ACC112 (cell line): ENCODE data around the gene POLDIP2.

Experiments used
- H2AFZ ChIP-seq: fragments of 200-600 bp; sonication (generic); one replicate; pipeline ENCODE4 v1.6.0; 2017; ENCODE audit warnings: antibody characterized with exemption, low read length; ENCODE audit not compliant: unreplicated experiment
- H3K27ac ChIP-seq: fragments of 200-600 bp; sonication (generic); 2 replicates; pipeline ENCODE4 v1.5.1; 2014; ENCODE audit warnings: low read depth, mild to moderate bottlenecking, antibody characterized with exemption, low read length, moderate library complexity
- H3K27me3 ChIP-seq: fragments of 200-600 bp; sonication (generic); 2 replicates; pipeline ENCODE4 v1.6.1; 2014; ENCODE audit warnings: mild to moderate bottlenecking, antibody characterized with exemption, low read length, moderate library complexity, mixed read lengths; ENCODE audit not compliant: insufficient read depth
- H3K36me3 ChIP-seq: fragments of 200-600 bp; sonication (generic); 2 replicates; pipeline ENCODE4 v1.6.1; 2016; ENCODE audit warnings: mild to moderate bottlenecking, antibody characterized with exemption, low read length, moderate library complexity, mixed read lengths; ENCODE audit not compliant: insufficient read depth
- H3K4me1 ChIP-seq: fragments of 200-600 bp; sonication (generic); one replicate; pipeline ENCODE4 v1.6.1; 2016; ENCODE audit warnings: low read length, mixed read lengths; ENCODE audit not compliant: insufficient read depth, unreplicated experiment, control insufficient read depth
- H3K4me3 ChIP-seq: fragments of 200-600 bp; sonication (generic); 2 replicates; pipeline ENCODE4 v1.5.1; 2014; ENCODE audit warnings: mild to moderate bottlenecking, low read depth, low read length
- H3K79me2 ChIP-seq: fragments of 200-600 bp; sonication (generic); one replicate; pipeline ENCODE4 v1.6.0; 2016; ENCODE audit warnings: low read length; ENCODE audit not compliant: control insufficient read depth, unreplicated experiment, insufficient read depth

The POLDIP2 gene

GRCh38 chr17:28397687-28398279 lies 40.5 kb upstream of the POLDIP2 start:
- no peaks in the 10 kb centered on the region for H3K36me3 ChIP-seq
- H3K4me3 ChIP-seq = no peak overlapping the region
- peaks cover 19% of the 10 kb centered on the region for H3K4me1 ChIP-seq
- no peak overlapping the region for H3K27ac ChIP-seq
- H2AFZ ChIP-seq = no peak overlapping the region
- H3K79me2 ChIP-seq = no peaks in the 10 kb centered on the region
- H3K27me3 ChIP-seq = no peaks in the 10 kb centered on the region

- no peak overlapping the region for H2AFZ ChIP-seq
- H3K79me2 ChIP-seq = no peaks in the 10 kb centered on the region
- no peaks in the 10 kb centered on the region for H3K27me3 ChIP-seq
- H3K36me3 ChIP-seq = no peaks in the 10 kb centered on the region
- H3K27ac ChIP-seq = no peak overlapping the region
- no peak overlapping the region for H3K4me3 ChIP-seq
- H3K4me1 ChIP-seq = peaks cover 19% of the 10 kb centered on the region
Observed at GRCh38 chr17:28397275-28397674, 39.9 kb upstream of the POLDIP2 start.

GRCh38 chr17:28396635-28397239 lies 39.4 kb upstream of the POLDIP2 start:
- no peaks in the 10 kb centered on the region for H3K36me3 ChIP-seq
- H3K4me3 ChIP-seq = no peak overlapping the region
- no peaks in the 10 kb centered on the region for H3K79me2 ChIP-seq
- H3K27ac ChIP-seq = no peak overlapping the region
- H3K4me1 ChIP-seq = peaks cover 19% of the 10 kb centered on the region
- no peaks in the 10 kb centered on the region for H3K27me3 ChIP-seq
- H2AFZ ChIP-seq = no peak overlapping the region

- H3K27ac ChIP-seq = no peak overlapping the region
- no peaks in the 10 kb centered on the region for H3K27me3 ChIP-seq
- H3K36me3 ChIP-seq = peaks cover 2% of the 10 kb centered on the region; the same call in 1 of the 2 replicates
- H2AFZ ChIP-seq = no peak overlapping the region
- H3K4me1 ChIP-seq = peaks cover 19% of the 10 kb centered on the region
- H3K79me2 ChIP-seq = no peaks in the 10 kb centered on the region
- H3K4me3 ChIP-seq = no peak overlapping the region
Observed at GRCh38 chr17:28395968-28396367, 38.6 kb upstream of the POLDIP2 start.

GRCh38 chr17:28395426-28395825 lies 38.1 kb upstream of the POLDIP2 start:
- Histone ChIP-seq H2AFZ (no peak overlapping the region), H3K4me3 (no peak overlapping the region), H3K36me3 (peaks cover 6% of the 10 kb centered on the region; the same call in 1 of the 2 replicates), H3K79me2 (no peaks in the 10 kb centered on the region), H3K4me1 (peaks cover 19% of the 10 kb centered on the region), H3K27me3 (no peaks in the 10 kb centered on the region), H3K27ac (no peak overlapping the region)

GRCh38 chr17:28394337-28395116 lies 37.2 kb upstream of the POLDIP2 start:
- Histone ChIP-seq H3K27ac (no peak overlapping the region), H3K27me3 (no peaks in the 10 kb centered on the region), H3K4me3 (no peak overlapping the region), H3K79me2 (no peaks in the 10 kb centered on the region), H3K4me1 (peaks cover 19% of the 10 kb centered on the region), H2AFZ (no peak overlapping the region), H3K36me3 (peaks cover 6% of the 10 kb centered on the region; the same call in 1 of the 2 replicates)

- Histone ChIP-seq H3K79me2 (no peaks in the 10 kb centered on the region), H2AFZ (no peak overlapping the region), H3K27me3 (no peaks in the 10 kb centered on the region), H3K27ac (no peak overlapping the region), H3K4me3 (no peak overlapping the region), H3K4me1 (peaks cover 8% of the 10 kb centered on the region), H3K36me3 (peaks cover 6% of the 10 kb centered on the region; the same call in 1 of the 2 replicates)
Observed at GRCh38 chr17:28392491-28392890, 35.2 kb upstream of the POLDIP2 start.

GRCh38 chr17:28391401-28391800 lies 34.1 kb upstream of the POLDIP2 start:
- H3K79me2 ChIP-seq = no peaks in the 10 kb centered on the region
- H3K36me3 ChIP-seq = peaks cover 6% of the 10 kb centered on the region; the same call in 1 of the 2 replicates
- H3K4me1 ChIP-seq = peaks cover 8% of the 10 kb centered on the region
- H2AFZ ChIP-seq = no peak overlapping the region
- no peak overlapping the region for H3K4me3 ChIP-seq
- no peak overlapping the region for H3K27ac ChIP-seq
- no peaks in the 10 kb centered on the region for H3K27me3 ChIP-seq

- peaks cover 8% of the 10 kb centered on the region for H3K4me1 ChIP-seq
Observed at GRCh38 chr17:28390984-28391383, 33.7 kb upstream of the POLDIP2 start.

GRCh38 chr17:28390563-28390962 lies 33.2 kb upstream of the POLDIP2 start:
- Histone ChIP-seq H2AFZ (no peak overlapping the region), H3K27ac (no peak overlapping the region), H3K79me2 (no peaks in the 10 kb centered on the region), H3K36me3 (peaks cover 6% of the 10 kb centered on the region; the same call in 1 of the 2 replicates), H3K4me3 (no peak overlapping the region), H3K27me3 (no peaks in the 10 kb centered on the region), H3K4me1 (peaks cover 8% of the 10 kb centered on the region)

More at GRCh38 chr17:28390984-28391383, 33.7 kb upstream of the POLDIP2 start:
- Histone ChIP-seq H3K27ac (no peak overlapping the region), H3K4me3 (no peak overlapping the region), H3K36me3 (peaks cover 6% of the 10 kb centered on the region; the same call in 1 of the 2 replicates), H3K79me2 (no peaks in the 10 kb centered on the region), H2AFZ (no peak overlapping the region), H3K27me3 (no peaks in the 10 kb centered on the region)
